Suprapubic skin (tissue), 4 donors: ENCODE data around the gene DGKZ.

ENCODE experiments used
- EP300 ChIP-seq: sonication (generic); formaldehyde crosslinking; IDR thresholded peaks from one replicate; pipeline ENCODE4 v1.6.1; 2017; ENCODE audit warnings: antibody characterized with exemption
- POLR2A ChIP-seq, 2 donors: fragments of 450-650 bp; IDR thresholded peaks; one replicate each; pipeline ENCODE4 v1.6.1; 2017; ENCODE audit warnings: antibody characterized with exemption in 2 of 2, mild to moderate bottlenecking in 2 of 2, moderate library complexity in 2 of 2
- POLR2AphosphoS5 ChIP-seq, 3 donors: sonication (generic); formaldehyde crosslinking; IDR thresholded peaks; one replicate each; pipeline ENCODE4 v1.6.1; 2017; ENCODE audit warnings: antibody characterized with exemption in 3 of 3
- TF ChIP-seq, protein P1 (sequence below), 2 donors: fragments of 200-600 bp in 1 of 2; fragments of 450-650 bp in 1 of 2; sonication (generic) in 1 of 2; IDR thresholded peaks; one replicate each; pipeline ENCODE4 v1.5.1; 2016 to 2019; ENCODE audit warnings: antibody characterized with exemption in 2 of 2, mild to moderate bottlenecking in 1 of 2, moderate library complexity in 1 of 2

GRCh38 chr11:46336563-46337180, 10.6 kb upstream of the DGKZ start:
- TF ChIP-seq POLR2AphosphoS5 (IDR thresholded peaks at IDR 0.05) (no peak), EP300 (no peak), POLR2A (IDR thresholded peaks at IDR 0.05) (no peak)
- TF ChIP-seq, protein P1, sequence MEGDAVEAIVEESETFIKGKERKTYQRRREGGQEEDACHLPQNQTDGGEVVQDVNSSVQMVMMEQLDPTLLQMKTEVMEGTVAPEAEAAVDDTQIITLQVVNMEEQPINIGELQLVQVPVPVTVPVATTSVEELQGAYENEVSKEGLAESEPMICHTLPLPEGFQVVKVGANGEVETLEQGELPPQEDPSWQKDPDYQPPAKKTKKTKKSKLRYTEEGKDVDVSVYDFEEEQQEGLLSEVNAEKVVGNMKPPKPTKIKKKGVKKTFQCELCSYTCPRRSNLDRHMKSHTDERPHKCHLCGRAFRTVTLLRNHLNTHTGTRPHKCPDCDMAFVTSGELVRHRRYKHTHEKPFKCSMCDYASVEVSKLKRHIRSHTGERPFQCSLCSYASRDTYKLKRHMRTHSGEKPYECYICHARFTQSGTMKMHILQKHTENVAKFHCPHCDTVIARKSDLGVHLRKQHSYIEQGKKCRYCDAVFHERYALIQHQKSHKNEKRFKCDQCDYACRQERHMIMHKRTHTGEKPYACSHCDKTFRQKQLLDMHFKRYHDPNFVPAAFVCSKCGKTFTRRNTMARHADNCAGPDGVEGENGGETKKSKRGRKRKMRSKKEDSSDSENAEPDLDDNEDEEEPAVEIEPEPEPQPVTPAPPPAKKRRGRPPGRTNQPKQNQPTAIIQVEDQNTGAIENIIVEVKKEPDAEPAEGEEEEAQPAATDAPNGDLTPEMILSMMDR (IDR thresholded peaks at IDR 0.05), result no peak
